ENCODE measurements around the gene TEAD3.
"Not testable (repeated sequence)": the region's sequence is repeated elsewhere in the genome, so short reads cannot be mapped to it uniquely, and the experiment has no call there.

TEAD3 gene

DNA sequence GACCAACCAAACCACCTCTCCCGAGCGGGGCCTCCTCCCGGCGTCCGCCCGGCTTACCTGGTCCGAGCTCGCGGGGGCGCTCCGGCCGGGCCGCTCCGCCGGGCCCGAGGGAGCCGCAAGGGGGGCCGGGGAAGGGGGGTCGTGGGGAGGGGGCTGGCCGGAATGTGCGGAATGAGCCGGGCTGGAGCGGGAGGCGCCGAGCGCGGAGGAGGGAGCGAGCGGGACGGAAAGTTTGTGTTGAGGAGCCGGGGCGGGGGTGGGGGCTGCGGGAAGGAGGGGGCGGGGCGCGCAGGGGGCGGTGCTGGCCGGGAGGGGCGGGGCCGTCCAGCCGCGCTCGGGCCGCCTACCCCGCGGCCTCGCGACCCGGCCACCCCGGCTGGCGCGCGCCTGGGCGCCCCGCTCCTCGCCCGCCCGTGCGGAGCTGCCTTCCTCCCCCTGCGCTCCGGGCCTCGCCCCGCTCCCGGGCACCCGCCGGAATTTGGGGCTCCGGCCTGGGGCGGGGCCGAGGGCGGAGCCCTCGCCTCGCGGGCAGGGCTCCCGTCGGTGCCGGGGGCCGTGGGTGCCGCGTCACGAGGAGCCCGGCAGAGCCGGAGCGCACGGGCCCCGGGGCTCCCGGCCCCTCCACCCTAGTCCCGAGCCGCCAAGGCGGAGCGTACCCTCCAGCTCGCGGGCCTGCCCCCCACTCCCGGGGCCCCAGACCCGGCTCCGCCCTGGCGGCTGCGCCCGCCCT lies at the start of gene TEAD3:
TSS of gene TEAD3 (minus strand) at position 239 of the 730 bp plus-strand sequence.
- DNase-seq (ENCODE audit: low spot score), result no peak

DNA sequence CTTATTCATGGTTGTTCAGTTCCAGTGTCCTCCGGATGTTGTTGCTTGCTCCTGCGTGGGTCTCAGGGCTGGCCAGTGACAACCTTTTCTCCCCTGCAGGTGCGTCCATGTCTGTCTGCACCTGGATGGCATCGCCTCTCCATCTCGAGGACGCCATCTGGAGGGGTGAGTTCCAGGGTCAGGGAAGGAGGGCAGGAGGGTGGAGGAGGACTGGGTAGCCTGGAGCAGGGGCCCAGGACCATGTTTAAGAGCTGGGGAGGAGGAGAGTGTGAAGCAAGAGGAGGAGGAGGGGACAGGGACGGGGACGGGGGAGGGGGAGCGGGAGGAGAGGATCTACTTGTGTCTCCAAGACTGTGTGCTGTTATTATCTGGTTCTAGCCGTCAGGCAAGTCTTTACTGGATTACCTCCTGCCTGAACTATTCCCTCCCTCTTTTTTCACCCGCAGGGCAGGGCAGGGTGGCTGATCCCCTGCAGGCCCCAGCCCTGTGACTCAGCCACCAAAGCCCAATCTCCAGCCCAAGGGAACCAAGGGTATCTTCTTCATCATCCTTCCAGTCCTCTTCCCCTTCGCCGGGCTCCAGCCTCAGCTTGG lies 48.0 kb upstream of the TEAD3 start:
- DNase-seq (ENCODE audit: low spot score), result no peak

DNA sequence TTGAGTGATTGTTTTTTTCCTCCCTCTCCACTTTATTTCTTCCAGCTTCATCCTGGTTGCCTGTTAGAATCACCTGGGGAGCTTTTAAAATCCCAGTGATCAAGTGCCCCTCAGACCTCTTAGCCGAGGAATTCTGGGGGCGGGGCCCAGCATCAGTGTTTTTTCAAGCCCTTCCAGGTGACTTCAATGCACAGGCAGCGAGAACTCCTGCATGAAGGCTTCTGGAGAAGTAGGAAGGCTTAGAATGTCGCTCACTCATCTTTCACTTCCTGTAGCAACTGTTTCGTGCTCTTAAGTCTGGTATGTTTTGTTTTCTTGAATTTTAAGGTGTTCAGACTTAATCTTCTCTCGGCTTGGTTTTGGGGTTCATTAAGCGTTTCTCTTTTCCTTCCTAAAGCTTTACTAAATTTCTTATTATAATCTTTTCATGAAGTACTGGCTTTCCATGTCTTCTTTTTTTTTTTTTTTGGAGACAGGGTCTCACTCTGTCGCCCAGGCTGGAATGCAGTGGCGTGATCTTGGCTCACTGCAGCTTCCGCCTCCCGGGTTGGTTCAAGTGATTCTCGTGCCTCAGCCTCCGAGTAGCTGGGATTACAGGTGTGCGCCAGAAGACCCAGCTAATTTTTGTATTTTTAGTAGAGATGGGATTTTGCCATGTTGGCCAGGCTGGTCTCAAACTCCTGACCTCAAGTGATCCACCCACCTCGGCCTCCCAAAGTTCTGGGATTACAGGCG lies 46.7 kb upstream of the TEAD3 start:
- DNase-seq (ENCODE audit: low spot score), result no peak

DNA sequence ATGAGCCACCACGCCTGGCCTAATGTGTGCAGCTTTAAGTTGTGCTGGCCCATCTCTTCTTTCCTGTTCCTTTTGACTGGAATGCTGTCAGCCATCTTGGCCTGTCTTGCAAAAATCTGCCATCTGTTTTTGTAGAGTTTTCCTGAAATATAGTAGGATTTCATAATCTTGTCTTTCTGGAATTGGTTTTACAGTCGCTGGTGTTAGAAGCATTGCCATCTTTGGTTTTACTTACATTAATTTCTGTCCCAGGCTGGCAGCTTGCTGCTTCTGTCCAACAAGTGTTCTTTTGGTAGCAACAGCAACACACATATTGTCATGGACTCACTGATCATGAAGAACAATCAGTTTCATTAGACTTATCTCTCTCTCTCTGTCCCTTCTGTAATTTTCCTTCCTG lies 45.0 kb upstream of the TEAD3 start:
- no peak for DNase-seq (ENCODE audit: low spot score)

DNA sequence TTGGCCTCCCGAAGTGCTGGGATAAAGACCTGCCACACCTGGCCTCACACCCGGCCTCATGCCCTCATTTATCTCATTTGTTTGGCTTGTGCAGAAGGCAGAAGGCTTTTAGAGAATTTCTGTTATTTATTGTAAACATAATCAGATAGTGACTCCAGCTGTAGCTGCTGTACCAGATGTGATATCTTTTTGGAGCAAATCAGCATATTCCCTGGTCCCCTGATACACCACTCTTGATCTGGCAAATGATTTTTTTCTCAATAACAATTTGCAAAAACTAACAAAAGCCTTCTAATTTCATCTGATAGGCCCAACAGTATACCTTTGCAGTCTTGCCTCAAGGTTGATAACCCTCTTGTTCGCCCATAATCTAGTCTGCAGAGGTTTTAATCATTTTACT lies 42.3 kb upstream of the TEAD3 start:
- DNase-seq (ENCODE audit: low spot score), result no peak

DNA sequence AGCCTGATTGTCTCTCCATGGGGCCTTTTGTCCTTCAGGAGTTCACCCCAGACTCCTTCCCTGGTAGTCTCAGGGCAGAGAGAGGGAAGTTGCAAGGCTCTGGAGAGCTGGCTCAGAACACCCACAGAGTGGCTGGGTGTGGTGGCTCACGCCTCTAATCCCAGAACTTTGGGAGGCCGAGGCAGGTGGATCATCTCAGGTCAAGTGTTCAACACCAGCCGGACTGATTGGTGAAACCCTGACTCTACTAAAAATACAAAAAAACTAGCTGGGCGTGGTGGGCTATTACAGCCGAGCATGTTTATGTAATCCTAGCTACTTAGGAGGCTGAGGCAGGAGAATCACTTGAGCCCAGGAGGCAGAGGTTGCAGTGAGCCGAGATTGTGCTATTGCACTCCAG lies 39.0 kb upstream of the TEAD3 start:
- DNase-seq (ENCODE audit: low spot score), result not testable (repeated sequence)

DNA sequence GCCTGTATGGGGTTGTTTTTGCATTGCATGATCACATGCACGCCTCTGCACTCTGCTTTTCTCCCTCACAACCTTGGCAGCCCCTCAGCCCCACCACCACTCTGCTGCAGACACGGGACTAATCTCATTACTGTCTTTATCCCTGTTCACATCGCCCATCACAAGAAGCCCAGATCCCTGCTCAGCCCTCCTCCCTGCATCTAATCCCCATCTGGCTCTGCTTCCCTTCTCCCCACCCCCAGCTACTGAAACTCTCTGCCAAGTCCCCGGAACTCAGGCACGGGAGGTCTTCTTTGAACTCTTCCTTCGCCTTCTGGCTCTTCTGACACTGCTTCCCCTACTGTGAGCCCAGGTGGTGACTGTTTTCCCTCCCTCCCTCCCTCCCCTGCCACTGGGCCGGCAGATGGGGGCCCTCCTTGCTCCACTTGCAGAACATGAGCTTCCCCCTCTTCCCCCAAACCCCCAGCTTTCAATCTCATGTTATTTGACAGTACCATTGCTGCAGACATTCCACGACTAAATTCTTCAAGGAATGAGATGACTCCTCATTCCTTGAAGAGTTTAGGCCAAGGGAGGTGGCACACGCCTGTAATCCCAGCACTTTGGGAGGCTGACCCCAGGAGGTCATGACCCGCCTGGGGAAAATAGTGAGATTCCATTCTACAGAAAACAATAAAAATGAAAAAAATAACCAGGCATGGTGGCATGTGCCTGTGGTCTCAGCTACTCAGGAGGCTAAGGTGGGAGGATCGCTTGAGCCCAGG lies 37.7 kb upstream of the TEAD3 start:
- no peak for DNase-seq (ENCODE audit: low spot score)

DNA sequence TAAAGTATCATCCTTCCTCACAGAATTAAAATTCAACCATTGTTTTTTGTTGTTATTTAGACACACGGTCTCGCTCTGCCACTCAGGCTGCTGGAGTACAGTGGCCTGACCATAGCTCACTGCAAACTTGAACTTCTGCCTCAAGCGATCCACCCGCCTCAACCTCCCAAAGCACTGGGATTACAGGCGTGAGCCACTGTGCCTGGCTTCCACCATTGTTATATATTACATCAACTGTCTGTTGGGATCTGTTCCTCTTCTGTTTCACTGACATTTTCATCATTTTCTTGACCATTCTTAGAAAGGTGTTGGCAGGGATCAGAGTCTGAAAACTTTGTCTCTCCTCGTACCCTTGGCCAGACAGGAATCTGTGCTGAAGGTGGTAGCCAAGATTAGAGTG lies 37.1 kb upstream of the TEAD3 start:
- DNase-seq (ENCODE audit: low spot score), result no peak

DNA sequence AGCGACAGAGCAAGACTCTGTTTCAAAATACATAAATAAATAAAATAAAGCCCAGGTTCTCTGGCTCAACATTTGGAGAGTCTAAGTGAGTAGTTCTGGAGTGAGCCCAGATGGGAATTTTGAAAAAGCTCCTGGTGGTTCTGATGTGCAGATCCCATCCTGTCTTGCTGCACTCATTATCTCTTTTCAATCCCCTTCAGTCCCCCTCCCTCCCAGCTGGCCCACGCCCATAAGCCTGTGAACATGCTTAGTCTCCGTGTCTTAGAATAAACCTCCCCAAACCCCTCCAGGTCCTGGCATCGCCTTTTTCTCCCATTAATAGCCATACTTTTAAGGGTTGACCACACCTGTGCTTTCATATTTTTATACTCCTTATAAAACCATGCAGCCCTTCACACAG lies 35.2 kb upstream of the TEAD3 start:
- DNase-seq (ENCODE audit: low spot score), result no peak

DNA sequence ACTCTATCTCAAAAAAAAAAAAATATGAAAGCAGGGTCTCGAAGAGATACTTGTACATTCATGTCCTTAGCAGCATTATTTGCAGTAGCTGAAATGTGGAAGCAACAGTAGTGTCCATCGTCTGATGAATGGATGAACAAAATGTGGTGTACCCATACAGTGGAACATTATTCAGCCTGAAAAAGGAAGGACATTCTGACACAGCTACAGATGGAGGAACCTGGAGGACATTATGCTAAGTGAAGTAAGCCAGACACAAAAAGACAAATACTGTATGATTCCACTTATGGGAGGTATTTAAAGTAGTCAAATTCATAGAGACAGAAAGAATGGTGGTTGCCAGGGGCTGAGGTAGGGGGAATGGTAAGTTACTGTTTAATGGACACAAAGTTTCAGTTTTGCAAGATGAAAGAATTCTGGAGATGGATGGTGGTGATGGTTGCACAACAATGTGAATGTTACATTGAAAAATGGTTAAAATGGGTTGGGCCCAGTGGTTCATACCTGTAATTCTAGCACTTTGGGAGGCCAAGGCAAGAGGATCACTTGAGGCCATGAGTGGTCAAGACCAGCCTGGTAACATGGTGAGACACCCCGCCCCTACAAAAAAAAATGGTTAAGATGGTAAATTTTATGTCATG lies 27.6 kb upstream of the TEAD3 start:
- DNase-seq (ENCODE audit: low spot score), result no peak

DNA sequence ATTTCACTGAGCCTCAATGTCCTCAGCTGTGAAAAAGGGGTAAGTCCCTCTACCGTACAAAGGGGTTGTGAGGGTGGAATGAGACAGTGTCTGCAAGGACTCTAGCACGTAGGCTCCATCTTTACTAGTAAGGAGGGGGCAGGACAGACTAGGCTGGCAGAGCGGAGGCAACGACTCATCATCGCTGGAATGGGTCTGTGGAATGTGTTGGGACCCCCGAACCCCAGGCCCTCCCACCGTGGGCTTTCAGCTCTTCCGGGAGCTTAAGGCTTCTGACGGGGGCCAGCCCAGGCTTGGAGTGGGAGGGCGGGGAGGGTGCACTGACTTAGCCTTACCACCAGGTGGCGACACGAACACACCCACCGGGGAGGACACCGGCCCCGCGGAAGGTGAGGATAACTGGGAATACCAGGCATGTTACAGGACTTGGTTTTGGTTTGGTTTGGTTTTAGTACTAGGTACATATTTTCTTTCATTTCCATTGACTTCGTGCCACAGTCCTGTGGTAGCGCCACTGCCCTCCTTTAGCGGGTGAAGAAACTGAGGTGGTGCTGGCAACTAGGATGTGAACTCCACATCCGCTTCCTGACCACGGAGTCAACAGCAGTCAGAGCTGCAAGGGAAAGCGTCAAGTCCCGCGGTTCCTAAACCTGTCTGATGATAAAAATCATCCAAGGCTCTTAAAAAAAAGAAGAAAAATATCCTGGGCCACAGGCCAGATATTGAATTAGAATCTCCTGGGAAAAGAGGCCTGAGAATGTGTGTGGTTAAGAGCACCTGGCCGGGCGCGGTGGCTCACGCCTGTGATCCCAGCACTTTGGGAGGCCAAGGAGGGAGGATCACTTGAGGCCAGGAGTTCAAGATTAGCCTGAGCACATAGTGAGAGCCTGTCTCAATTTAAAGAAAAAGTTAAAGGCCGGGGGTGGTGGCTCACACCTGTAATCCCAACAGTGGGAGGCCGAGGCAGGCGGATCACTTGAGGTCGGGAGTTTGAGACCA lies 26.1 kb upstream of the TEAD3 start:
- DNase-seq (ENCODE audit: low spot score), result peak; percentile 22

DNA sequence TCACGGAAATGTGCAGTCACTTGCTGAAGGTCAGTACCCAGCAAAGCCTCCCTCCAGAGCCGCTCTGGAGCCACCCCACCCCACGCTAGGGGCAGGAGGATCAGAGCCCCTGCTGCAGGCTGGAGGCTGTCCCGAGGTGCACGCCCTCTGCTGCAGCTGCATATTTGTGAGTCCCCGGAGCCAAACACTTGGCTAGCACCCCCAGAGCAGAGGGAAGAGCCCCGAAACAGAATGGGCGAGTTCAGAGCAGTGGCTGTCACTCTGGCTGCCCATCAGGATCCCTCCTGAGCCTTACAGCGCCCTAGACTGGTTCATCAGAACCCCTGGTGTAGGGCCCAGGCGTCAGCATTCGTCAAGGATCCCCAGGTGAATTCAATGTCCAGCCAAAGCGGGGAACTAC lies 25.3 kb upstream of the TEAD3 start:
- DNase-seq (ENCODE audit: low spot score), result no peak

DNA sequence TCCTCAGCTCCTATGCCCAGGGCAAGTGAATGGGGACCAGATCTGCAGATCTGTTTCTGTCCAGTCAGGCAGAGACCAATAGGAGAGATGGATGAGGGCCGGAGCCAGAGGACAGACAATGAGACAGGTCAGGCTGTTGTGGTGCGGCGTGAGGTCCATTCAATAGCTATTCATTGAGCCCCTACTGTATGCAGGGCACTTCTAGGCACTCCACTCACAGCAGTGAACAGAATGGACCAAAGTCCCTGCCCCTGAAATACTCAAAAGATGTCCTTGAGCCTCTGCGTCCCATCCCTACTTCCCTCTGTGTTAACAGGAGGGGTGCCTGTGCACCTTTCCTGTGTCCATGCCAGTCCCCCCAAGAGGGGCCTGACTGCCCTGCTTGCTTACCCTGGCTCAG lies 24.4 kb upstream of the TEAD3 start:
- no peak for DNase-seq (ENCODE audit: low spot score)

DNA sequence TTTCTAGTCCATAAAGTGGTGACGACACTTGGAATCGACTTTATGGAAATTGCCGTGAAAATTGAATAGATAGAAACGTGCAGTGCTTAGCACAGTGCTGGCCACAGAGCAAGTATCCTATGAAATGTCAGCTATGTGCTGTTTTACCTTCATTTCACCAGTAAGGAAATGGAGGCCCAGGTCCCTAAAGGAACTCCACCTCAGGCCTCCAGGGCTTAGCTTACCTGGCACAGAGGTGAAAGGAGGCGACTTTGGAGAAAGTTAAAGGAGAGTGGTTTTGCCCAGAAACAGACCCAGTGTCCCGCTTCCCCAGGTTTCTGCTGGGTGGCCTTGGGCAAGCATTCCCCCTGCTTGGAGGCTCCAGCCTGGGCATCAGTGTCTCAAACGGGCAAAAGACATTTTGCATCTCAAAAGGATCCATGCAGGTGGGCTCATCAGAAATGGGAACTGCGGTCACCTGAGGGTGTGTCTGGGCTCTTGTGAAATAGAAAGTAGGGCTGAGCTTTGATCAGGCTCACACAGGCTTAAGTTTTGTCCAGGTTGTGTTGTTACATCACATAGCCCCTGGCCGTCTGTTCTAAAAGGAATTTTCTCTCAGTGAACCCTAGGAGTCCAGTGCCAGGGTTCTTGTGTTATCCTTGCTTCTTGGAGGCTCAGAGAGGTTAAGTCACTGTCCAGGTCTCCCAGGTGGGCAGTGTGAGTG lies 22.6 kb upstream of the TEAD3 start:
- DNase-seq (ENCODE audit: low spot score), result no peak

DNA sequence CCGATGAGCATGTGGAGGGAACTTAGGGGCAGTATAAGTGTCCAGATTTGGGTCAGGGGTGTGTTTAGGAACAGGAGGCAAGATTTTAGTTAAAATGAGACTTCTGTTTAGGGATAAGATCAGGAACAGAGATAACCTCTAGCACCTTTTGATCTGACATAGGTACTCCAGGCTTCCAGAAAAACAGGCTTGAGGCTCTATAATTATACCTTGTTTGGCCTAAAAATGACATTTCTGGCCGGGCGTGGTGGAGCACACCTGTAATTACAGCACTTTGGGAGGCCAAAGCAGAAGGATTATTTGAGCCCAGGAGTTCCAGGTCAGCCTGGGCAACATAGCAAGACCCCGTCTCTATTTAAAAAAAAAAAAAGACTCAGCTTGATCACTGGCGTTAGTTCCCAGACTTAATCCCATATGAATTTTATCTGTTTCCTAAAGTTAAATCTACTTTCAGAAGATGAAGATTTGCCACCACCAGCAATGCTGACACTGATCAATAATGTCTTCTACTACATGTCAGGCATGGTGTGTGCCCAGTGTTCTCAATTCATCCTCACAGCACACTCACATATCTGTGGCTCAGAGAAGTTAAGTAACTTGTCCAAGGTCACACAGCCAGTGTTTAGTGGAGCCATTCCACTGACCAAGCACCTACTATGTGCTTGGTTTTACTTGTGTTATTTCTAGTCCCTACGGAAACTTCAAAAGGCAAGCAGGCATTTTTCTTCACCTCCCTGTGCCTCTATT lies 21.9 kb upstream of the TEAD3 start:
- DNase-seq (ENCODE audit: low spot score), result no peak

DNA sequence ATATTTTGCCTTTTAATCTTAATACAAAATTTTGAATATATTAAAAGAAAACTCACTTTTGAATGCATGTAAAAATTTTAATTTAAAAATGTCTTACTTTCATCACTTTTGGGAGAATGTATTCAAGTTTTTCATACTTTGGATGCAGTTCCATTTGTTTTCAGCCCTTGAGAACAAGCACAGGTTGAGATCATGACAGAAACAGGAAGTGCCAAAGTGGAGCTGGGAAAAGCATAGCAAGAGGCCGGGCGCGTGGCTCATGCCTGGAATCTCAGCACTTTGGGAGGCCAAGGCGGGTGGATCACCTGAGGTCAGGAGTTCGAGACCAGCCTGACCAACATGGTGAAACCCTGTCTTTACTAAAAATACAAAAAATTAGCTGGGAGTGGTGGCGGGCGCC lies 21.1 kb upstream of the TEAD3 start:
- not testable (repeated sequence) for DNase-seq (ENCODE audit: low spot score)

DNA sequence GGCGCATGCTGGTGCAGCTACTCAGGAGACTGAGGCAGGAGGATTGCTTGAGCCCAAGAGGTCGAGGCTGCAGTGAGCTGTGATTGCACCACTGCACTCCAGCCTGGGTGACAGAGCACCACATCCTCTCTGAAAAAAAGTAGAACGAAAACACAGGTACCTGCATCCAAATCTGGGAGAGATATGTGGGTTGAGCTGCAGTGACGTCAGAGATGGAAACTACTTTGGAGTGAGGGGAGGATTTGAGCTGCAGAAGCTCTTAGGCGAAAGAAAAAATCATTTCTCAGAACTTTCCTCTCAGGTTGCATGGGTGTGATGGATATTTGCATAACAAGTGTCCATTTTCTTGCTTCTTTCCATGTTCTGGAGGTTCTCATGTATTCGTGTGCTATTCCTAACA lies 19.8 kb upstream of the TEAD3 start:
- no peak for DNase-seq (ENCODE audit: low spot score)

DNA sequence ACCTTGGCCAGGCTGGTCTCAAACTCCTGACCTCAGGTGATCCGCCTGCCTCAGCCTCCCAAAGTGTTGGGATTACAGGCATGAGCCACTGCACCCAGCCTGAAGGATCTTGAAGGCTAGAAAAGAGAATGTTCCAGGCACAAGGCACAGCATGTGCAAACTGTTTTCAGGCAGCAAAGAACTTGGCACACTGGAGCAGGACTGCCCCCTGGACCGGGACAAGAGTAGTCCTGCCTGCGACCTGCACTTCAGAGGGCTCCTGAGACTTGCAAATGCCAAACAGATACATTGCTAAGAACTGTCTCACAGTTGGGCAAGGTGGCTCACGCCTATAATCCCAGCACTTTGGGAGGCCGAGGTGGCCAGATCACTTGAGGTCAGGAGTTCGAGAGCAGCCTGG lies 19.1 kb upstream of the TEAD3 start:
- DNase-seq (ENCODE audit: low spot score), result not testable (repeated sequence)

DNA sequence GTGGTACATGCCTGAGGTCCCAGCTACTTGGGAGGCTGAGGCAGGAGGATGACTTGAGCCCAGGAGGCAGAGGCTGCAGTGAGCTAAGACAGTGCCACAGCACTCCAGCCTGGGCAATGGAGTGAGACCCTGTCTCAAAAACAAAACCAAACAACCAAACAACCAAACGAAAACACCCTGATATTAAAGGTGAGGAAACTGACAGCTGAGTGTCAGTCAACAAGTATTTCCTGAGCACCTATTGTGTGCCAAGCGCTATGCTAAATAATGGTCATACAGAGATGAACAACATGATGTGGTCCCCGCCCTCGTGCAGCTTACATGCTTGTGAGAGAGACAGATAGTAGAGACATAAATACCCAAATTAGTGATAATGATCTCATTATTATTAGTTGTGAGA lies 17.7 kb upstream of the TEAD3 start:
- no peak for DNase-seq (ENCODE audit: low spot score)

Data from pons (tissue), 1 donor.